NCI-H2029 (cell line): ENCODE results near the gene BST2.
"Not testable (repeated sequence)": the region's sequence is repeated elsewhere in the genome, so short reads cannot be mapped to it uniquely, and the experiment has no call there.

ENCODE experiments used
- DNase-seq: peaks from one replicate; lab custom pipeline; 2025; lab: John Stamatoyannopoulos, UW

BST2 gene

GRCh38 chr19:17389957-17390664 is 15.3 kb downstream of the BST2 start:
- DNase-seq = no peak

GRCh38 chr19:17389288-17389687 is 16.1 kb downstream of the BST2 start:
- no peak for DNase-seq

- DNase-seq = peak; percentile 46
Observed at GRCh38 chr19:17385878-17386611, 19.4 kb downstream of the BST2 start.

- no peak for DNase-seq
Observed at GRCh38 chr19:17380426-17381138, 24.8 kb downstream of the BST2 start.

GRCh38 chr19:17379221-17379631 is 26.2 kb downstream of the BST2 start:
- no peak for DNase-seq

- no peak for DNase-seq
Observed at GRCh38 chr19:17378271-17378670, 27.2 kb downstream of the BST2 start.

GRCh38 chr19:17376935-17377600 is 28.4 kb downstream of the BST2 start, which contains the start of gene PLVAP:
TSS of gene PLVAP (minus strand) at chr19:17377342. CDS start at chr19:17377288, 54 bp downstream.
- DNase-seq = no peak

- no peak for DNase-seq
Observed at GRCh38 chr19:17370026-17370587, 35.3 kb downstream of the BST2 start.

GRCh38 chr19:17365361-17365760 is 40.1 kb downstream of the BST2 start:
- DNase-seq = no peak

- DNase-seq = not testable (repeated sequence)
Observed at GRCh38 chr19:17363852-17364605, 41.4 kb downstream of the BST2 start.

- no peak for DNase-seq
Observed at GRCh38 chr19:17359905-17360800, 45.3 kb downstream of the BST2 start.

- DNase-seq = no peak
Observed at GRCh38 chr19:17358395-17358794, 47.0 kb downstream of the BST2 start.

- DNase-seq = peak; percentile 63
Observed at GRCh38 chr19:17357724-17358123, 47.7 kb downstream of the BST2 start.

- no peak for DNase-seq
Observed at GRCh38 chr19:17357078-17357666, 48.3 kb downstream of the BST2 start.

- DNase-seq = no peak
Observed at GRCh38 chr19:17353386-17353785, 52.0 kb downstream of the BST2 start.
